Stimulated activated CD4-positive, alpha-beta T cell treated with anti-CD3 and anti-CD28 coated beads, Interleukin-4, amount 100 ng/mL, for 24 hours (primary cell): ENCODE measurements around the gene SRPK3.
"Not testable (repeated sequence)": the region's sequence is repeated elsewhere in the genome, so short reads cannot be mapped to it uniquely, and the experiment has no call there.

Source experiments
- DNase-seq: peaks from one replicate; pipeline ENCODE4 v3.0.0-alpha.2; 2020

The SRPK3 gene

GRCh38 chrX:153814591-153815315 lies 33.9 kb downstream of the SRPK3 start:
- DNase-seq = no peak

- DNase-seq = peak; percentile 27
Observed at GRCh38 chrX:153816831-153817690, 36.2 kb downstream of the SRPK3 start.

- not testable (repeated sequence) for DNase-seq
Observed at GRCh38 chrX:153818064-153818463, 37.2 kb downstream of the SRPK3 start.

- DNase-seq = peak; percentile 40
Observed at GRCh38 chrX:153818571-153819383, 37.9 kb downstream of the SRPK3 start.

- no peak for DNase-seq
Observed at GRCh38 chrX:153819384-153820040, 38.7 kb downstream of the SRPK3 start.

- no peak for DNase-seq
Observed at GRCh38 chrX:153820601-153821000, 39.8 kb downstream of the SRPK3 start.

GRCh38 chrX:153821066-153821465 lies 40.2 kb downstream of the SRPK3 start:
- no peak for DNase-seq

- no peak for DNase-seq
Observed at GRCh38 chrX:153824348-153824747, 43.5 kb downstream of the SRPK3 start.

GRCh38 chrX:153825042-153825441 lies 44.2 kb downstream of the SRPK3 start:
- DNase-seq = no peak

- no peak for DNase-seq
Observed at GRCh38 chrX:153827016-153827415, 46.2 kb downstream of the SRPK3 start.

GRCh38 chrX:153827903-153828302 lies 47.1 kb downstream of the SRPK3 start:
- no peak for DNase-seq

- no peak for DNase-seq
Observed at GRCh38 chrX:153828308-153828707, 47.5 kb downstream of the SRPK3 start.

- no peak for DNase-seq
Observed at GRCh38 chrX:153828723-153829548, 48.1 kb downstream of the SRPK3 start.

GRCh38 chrX:153829549-153829798 lies 48.6 kb downstream of the SRPK3 start:
- DNase-seq = no peak

- DNase-seq = no peak
Observed at GRCh38 chrX:153829799-153830639, 49.2 kb downstream of the SRPK3 start, which contains the start of gene PDZD4. Gene PDZD4 (minus strand): TSS chrX:153830544. CDS start chrX:153830298, 246 bp downstream.

GRCh38 chrX:153830640-153831428 lies 50.0 kb downstream of the SRPK3 start:
- DNase-seq = no peak

GRCh38 chrX:153831429-153832150 lies 50.7 kb downstream of the SRPK3 start:
- DNase-seq = no peak

GRCh38 chrX:153832728-153833127 lies 51.9 kb downstream of the SRPK3 start:
- DNase-seq = no peak
